GM12875 (cell line): ENCODE measurements around the gene CPXM1.
"Not testable (repeated sequence)": the region's sequence is repeated elsewhere in the genome, so short reads cannot be mapped to it uniquely, and the experiment has no call there.

Source experiments
- H3K4me3 ChIP-seq: one replicate; pipeline ENCODE4 v1.5.1; 2011; ENCODE audit warnings: low read depth, low read length, control low read depth
- CTCF ChIP-seq: IDR thresholded peaks from 2 replicates; pipeline ENCODE4 v1.5.1; 2011; ENCODE audit warnings: low read depth, mild to moderate bottlenecking, control low read depth, inconsistent platforms, low read length, moderate library complexity, borderline replicate concordance; ENCODE audit not compliant: insufficient read depth

CPXM1 gene

DNA sequence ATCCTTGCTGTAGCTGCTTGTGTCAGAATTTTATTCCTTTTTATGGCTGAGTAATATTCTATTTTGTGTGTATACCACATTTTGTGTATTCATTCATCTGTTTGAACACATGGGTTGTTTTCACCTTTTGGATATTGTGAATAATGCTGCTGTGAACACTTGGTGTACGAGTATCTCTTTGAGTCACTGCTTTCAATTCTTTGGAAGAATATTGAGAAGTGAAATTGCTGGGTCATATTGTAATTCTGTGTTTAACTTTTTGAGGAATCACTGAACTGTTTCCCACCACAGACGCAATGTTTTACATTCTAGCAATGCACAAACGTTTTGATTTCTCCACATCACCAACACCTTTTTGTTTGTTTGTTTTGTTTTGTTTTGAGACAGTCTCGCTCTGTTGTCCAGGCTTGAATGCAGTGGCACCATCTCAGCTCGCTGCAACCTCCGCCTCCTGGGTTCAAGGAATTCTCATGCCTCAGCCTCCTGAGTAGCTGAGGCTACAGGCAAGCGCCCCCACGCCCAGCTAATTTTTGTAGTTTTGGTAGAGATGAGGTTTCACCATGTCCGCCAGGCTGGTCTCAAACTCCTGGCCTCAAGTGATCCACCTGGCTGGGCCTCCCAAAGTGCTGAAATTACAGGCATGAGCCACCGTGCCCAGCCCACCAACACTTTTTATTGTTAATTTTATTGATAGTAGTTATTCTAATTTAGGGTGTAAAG, 21.7 kb downstream of the CPXM1 start:
- H3K4me3 ChIP-seq, result no peak overlapping the region
- no peak for TF ChIP-seq CTCF

DNA sequence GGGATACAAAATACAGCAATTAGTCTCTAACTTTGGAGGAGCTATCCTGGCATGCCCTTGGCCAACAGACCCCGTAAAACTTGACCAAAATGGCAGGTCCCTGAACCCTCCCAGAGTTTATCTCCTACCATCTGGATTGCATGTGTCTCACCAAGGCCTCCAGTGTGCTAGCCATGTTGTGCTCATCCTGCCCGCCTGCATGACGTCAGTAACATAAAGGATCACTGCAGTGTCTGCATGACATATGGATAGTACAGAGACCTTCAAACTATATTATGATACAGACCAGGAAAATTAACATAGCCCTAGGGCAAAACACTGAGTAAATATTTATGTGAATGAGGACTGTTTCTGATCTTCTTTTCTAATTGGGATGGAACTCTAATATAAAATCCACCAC, 25.3 kb downstream of the CPXM1 start:
- no peak for TF ChIP-seq CTCF
- no peak overlapping the region for H3K4me3 ChIP-seq

- H3K4me3 ChIP-seq, result no peak overlapping the region
- no peak for TF ChIP-seq CTCF
Measured at GRCh38 chr20:2773812-2774211, 26.6 kb downstream of the CPXM1 start.

DNA sequence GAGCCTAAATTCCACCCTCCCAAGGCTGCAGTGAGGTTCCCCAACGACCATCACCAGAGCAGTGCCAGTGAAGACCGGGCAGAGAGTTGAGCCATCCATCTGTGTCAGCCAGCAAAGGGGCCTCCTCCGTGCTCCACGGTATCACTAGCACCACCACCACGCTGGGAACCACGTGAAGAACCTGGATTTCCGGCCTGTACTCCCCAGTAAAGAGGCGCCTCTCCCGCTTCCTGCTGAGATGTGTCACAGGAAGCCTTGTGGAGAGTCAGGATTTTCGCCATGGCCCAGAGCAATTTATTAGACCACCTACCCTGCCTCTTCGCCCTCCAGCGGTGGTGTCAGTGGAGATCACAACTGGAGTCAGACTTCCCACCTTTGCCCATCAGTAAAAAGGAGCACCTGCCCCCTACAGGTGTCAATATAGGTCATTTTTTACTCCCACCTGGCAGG, 28.8 kb downstream of the CPXM1 start:
- TF ChIP-seq CTCF, result no peak
- H3K4me3 ChIP-seq, result no peak overlapping the region

GRCh38 chr20:2770091-2770490, 30.3 kb downstream of the CPXM1 start:
- not testable (repeated sequence) for H3K4me3 ChIP-seq

DNA sequence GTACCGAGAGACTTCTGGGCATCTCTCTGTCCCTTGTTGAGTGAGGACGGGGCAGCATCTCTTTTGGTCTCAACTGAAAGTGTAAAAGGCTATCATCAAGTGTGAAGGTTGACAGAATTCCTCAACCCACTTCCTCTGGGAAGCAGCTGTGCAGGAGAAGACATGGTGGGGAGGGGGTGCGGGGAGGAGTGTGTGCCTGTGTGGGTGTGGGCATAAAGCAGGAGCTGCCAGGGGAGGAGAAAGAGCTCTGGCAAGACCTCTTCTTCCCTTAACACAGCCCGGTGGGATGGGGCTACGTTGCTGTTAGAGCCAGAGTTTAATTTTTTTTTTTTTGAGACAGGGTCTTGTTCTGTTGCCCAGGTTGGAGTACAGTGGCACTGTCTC, 31.8 kb downstream of the CPXM1 start:
- no peak overlapping the region for H3K4me3 ChIP-seq
- TF ChIP-seq CTCF, result no peak

DNA sequence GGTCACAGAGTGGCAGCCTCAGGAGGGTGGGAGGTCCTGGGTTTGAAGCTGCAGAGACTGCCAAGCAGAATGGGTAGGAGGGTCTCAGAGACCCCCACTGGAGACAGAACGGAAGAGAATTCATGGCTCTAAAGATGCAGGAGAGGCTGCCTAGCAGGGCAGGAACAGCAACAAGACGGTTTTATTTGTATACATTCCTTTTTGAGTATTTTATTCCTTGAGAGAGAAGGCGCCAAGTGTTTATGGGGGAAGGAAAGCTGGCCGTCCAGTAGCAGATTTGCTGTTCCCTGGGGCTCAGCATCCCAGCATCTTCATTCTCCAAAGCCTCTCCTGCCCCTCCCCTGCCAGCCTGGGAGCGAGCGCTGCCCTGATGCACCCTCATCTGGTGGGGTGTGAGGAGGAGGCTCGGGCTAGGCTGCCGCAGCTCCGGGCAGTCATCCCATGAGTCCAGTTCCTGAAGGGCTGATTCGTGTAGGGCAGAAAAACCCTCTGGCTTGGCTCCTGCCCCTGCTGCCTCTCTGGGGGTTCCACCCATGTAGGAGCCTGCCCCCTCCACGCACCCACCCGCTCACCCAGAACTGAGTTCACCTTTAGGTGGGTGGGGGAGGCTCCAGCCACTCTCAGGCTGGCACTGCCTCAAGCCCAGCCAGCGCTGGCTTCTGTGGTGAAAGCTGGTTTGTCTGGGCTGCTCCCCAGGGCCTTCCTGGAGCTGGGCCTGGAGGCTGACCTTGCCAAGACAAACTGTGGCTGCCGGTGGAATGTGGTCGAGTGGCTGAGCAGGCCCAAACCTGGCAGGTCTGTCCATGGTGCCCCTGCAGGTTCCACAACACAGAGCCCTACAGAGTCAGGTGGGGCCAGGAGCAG, 32.4 kb downstream of the CPXM1 start:
- TF ChIP-seq CTCF, result no peak
- H3K4me3 ChIP-seq, result no peak overlapping the region
